Activated CD4-positive, alpha-beta T cell treated with anti-CD3 and anti-CD28 coated beads, Interleukin-2, amount 50 U/mL, for 48 hours (primary cell): ENCODE measurements around the gene NISCH.
A peak's percentile ranks its signal among the peaks of the same experiment; 100 is the strongest.

Experiments
- DNase-seq, 2 experiments: peaks; one replicate each; pipeline ENCODE4 v3.0.0-alpha.2; 2020

Gene NISCH

GRCh38 chr3:52455283-52456168 is at the start of gene NISCH:
NISCH (plus strand) TSS chr3:52455604; CDS start chr3:52455642, 38 bp downstream.
- DNase-seq, result peak; percentile 98

- no peak for DNase-seq
These were observed 49.2 kb upstream of the NISCH start for GRCh38 chr3:52406231-52406661.

- no peak for DNase-seq
These were observed 48.5 kb upstream of the NISCH start for GRCh38 chr3:52406791-52407510.

- no peak for DNase-seq
These were observed 47.6 kb upstream of the NISCH start for GRCh38 chr3:52407779-52408178.

GRCh38 chr3:52408466-52408865 is 46.9 kb upstream of the NISCH start:
- DNase-seq, result no peak

- no peak for DNase-seq
These were observed 39.6 kb upstream of the NISCH start for GRCh38 chr3:52415800-52416199.

- no peak for DNase-seq
These were observed 35.0 kb upstream of the NISCH start for GRCh38 chr3:52420388-52420787.

- DNase-seq, result no peak
These were observed 32.7 kb upstream of the NISCH start for GRCh38 chr3:52422669-52423068.

- DNase-seq, result no peak
These were observed 32.2 kb upstream of the NISCH start for GRCh38 chr3:52423173-52423572.

- DNase-seq, result peak; percentile 36 to 49
These were observed 27.0 kb upstream of the NISCH start for GRCh38 chr3:52428151-52429005.

GRCh38 chr3:52429031-52429430 is 26.4 kb upstream of the NISCH start:
- no peak for DNase-seq

- DNase-seq, result no peak
These were observed 25.5 kb upstream of the NISCH start for GRCh38 chr3:52429779-52430415.

GRCh38 chr3:52430416-52430810 is 25.0 kb upstream of the NISCH start:
- DNase-seq, result no peak

GRCh38 chr3:52431459-52432223 is 23.8 kb upstream of the NISCH start:
- no peak for DNase-seq

- no peak for DNase-seq
These were observed 23.2 kb upstream of the NISCH start for GRCh38 chr3:52432225-52432624.

GRCh38 chr3:52432691-52433141 is 22.7 kb upstream of the NISCH start:
- DNase-seq, result no peak

- no peak for DNase-seq
These were observed 21.9 kb upstream of the NISCH start for GRCh38 chr3:52433328-52433995.

GRCh38 chr3:52433996-52434479 is 21.4 kb upstream of the NISCH start:
- no peak for DNase-seq

- no peak for DNase-seq
These were observed 20.8 kb upstream of the NISCH start for GRCh38 chr3:52434491-52435115.
